RKO (cell line): ENCODE measurements around the gene KIAA1549.

Experiments
- DNase-seq: peaks from one replicate; pipeline ENCODE4 v3.0.0-alpha.2; 2016; ENCODE audit warnings: low spot score

KIAA1549 gene

DNA sequence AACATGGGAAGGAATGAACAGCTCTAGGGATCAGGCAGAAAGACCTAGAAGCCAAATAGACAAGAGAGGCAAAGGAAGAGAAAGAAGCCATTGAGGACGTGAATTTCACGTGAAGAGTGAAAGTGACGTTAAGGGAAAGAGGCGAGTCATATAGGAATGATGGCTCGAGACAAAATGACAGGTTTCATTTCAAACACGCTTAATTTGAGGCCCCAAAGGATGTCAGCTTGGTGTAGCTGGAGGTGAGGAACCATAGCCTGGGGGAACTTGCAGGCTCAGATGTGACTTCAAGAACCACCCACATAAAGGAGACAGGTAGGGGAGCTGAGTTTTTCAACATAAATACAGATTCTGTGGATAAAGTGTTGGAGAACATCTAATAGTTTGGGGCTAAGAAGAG, 98.9 kb downstream of the KIAA1549 start:
- DNase-seq = no peak

DNA sequence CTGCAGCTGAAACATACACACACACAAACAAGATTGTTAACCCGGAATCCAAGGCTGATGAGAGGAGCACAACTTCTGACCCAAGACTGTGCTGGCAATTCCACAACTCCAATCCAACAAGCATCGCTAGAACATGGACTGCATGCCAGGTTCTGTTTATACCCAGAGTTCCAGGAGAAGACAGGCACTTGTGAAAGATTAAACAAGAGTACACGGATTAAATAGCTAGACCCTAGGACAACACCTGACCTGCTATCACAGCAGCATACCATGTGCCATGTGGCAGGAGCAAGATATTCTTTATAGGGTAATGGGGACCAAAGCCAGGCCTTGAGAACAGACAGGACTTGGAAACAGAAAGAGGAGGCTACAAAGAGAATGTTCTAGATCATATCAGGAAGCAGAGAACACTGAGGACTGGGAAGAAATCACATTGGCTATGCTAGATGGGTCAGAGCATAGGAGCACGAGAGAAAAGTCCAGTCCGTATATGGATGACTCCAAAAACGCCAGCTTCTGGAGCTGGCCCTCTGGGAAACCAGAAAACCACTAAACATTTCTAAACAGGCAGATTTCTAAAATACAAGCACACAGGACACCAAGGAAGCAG, 99.5 kb downstream of the KIAA1549 start:
- no peak for DNase-seq

DNA sequence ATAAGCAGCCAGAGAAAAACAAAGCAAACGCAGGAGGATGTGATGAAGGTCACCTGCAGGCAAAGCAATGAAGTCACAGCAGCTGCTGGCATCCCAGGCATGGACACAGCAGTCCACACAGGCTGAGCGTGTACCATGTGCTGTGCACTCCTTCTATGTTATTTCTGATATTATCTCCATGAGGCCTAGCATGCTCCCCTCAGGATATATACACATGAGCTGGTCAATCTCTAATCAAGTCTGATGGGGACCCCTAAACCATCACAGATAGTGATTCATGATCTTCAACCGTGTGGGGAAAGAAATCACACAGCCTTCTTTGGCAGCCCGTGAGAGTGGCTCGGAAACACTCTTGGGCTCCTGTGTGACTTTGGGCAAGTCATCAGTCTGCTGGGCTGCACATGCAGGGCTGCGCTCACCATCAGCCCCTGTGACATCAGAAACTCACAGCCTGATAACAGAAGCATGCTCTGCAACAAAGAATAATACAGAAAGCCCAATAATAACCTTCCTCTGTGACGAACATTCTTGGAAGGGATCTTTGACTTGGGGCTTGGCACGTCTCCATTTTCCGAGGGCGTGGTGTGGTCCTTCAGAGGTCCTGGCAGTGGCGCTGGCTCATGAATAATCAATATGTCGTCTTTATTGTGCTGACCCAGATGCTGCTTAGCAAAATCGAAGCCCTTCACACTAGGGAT, 100.2 kb downstream of the KIAA1549 start:
- no peak for DNase-seq

DNA sequence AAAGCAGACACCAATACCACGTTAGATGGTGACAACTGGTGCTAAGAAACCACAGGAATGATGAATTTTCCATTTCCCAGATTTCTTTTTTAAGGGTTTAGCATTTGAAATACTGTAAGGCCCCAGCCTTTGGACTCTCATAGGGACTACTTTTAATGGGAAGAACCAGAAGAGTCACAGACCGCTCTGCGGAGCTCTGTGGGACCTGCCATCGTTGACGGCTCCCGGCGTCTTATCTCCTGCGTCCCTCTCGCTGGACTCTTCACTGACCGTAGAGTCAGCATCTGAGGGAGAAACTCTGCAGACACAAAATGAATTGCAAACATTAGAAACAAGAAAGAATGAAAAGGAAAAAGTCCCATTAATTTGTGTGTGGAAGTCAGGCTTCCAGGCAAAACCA, 101.8 kb downstream of the KIAA1549 start:
- no peak for DNase-seq

DNA sequence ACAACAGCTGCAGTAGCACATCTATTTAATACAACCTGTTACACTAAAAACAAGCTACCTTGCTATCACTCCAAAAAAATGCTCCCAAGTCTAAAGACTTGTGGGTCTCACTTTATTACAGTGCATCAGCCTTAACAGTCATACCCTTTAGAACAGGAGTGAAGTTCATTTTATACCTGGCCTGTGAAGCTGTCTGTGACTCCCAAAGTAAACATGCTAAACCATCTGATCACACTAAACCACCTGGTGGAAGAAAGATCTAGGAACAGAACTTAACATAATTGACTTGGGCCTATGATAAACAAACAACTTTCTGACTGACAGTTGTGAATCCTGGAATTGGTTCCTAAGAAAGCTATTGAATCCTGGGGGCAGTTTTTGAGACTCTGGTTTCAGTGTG, 102.3 kb downstream of the KIAA1549 start:
- no peak for DNase-seq

DNA sequence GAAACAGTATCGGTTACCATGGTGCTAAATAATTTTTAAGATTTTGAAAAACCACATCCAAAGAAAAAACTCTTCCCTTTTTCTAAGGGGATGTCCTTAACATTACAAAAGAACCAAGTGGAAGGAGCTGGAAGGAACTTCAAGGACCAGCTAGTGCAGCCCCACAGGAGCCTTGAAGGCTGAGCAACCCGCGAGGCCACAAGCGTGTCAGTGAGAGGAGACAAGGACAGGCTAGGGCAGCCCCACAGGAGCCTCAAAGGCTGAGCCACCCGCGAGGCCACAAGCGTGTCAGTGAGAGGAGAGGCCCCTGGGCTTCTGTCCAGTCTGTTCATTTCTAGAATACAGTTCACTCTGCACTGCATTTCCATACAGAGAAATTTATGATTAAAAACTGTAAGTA, 103.1 kb downstream of the KIAA1549 start:
- DNase-seq = no peak

DNA sequence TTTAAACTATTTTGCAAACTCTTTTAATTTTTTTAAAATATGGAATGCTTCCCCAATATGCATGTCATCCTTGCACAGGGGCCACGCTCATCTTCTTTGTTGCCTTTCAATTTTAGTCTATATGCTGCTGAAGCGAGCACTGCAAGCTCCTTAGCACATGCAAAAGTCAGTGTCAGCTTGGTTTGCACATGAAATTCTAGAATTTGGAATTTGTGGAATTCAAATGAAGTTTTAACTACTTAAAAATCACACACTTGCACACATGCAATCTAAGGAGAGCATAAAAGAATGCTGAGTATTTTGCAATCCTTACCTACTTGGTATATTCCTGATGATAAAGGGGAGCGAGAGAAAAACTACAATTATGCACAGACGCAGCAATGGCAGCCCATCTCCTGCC, 104.9 kb downstream of the KIAA1549 start:
- no peak for DNase-seq

DNA sequence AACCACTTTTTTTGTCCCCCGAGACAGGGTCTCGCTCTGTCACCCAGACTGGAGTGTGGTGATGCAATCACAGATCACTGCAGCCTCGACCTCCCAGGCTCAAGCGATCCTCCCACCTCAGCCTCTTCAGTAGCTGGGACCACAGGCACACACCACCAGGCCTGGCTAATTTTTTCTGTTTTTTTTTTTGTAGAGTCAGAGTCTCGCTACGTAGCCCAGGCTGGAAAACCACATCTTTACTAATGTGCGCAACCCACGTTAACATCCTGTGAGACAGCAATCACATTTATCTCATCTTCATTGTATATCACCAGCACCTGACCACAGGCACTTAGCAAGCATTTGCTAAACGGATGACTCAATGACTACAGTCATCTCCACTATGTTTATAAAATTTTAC, 105.4 kb downstream of the KIAA1549 start:
- DNase-seq = peak; percentile 83

DNA sequence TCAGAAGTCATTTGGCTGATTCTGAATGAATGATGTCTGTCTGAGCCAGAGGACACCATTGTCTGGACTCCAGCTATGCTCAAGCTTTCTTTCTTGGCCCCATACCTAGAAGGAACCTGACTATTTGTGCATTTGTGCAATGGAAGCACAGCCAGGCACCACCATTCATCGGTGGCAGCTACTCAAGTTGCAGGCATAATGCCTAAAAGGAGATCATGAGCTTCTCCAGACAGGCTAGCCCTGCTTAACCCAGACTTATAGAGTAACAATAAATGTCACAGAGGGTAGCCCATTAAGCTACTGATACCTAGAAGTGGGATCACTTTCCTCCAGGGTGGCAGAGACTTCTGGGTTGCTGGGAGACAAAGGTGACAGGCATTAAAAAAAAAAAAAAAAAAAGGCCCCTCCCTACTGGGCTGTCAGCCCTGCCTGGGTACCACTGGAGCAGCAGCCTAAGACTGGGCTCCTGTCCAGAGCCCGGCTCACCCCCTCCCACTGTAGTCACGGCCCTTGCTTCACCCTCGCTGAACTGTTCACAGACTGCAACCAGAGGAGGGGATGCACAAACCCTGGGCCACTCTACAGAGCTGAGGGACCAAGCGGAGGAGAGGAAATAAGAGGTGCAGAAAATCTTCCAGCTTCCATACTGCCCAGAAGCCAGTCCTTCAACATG, 107.8 kb downstream of the KIAA1549 start:
- DNase-seq = no peak

DNA sequence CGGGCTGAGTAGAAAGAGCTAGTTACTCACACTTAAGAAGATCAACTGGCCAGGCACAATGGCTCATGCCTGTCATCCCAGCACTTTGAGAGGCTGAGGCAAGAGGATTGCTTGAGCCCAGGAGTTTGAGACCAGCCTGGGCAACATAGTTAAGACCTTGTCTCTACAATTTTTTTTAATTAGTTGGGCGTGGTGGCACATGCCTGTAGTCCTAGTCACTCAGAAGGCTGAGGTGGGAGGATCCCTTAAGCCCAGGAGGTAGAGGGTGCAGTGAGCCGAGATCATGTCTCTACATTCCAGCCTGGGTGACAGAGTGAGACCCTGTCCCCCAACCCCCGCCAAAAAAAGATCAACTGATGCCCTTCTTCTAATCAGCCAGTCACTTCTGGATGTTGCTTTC, 108.6 kb downstream of the KIAA1549 start:
- no peak for DNase-seq

DNA sequence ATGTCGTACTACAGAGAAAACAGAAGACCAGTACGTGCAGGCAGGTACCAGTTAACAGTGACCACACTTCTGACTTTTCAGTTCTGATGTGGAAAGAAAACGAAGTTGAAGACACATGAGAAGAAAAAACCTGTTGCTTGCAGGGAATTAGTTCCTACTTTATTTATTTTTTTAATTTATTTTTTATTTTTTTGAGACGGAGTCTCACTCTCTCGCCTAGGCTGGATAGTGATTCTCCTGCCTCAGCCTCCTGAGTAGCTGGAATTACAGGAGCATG, 109.4 kb downstream of the KIAA1549 start:
- no peak for DNase-seq

DNA sequence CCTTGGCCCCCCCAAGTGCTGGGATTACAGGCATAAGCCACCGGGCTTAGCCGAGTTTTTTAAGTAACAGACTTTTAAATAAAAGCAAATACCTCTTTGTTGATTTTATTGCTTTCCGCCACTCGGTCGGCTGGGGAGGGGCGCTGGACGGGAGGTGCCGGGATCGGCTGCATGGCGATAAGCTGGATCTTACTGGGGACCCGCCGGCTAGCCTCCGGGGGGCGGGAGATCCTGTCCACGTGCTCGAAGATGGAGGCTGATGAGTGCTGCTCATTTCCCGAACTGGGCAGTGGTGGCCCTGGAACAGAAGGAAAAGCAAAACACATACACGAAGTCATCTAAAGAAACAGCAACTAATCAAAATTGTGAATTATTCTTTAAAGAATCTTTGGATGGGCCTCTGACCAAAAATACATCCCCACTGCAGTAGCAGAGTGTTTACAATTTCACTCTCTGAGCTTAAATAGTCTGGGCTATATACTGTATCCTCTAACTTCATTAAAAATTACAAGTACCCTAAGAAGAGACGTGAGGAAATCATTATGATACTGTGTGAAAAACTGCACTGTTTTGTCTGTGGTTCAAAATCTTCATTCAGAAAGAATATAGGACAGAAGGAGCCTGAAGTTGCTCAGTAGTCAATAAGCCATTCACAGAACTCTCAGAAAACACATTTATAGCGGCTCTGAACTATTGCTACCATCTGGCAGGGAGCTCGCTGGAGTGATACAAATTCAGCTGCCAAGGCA, 110.0 kb downstream of the KIAA1549 start:
- no peak for DNase-seq

DNA sequence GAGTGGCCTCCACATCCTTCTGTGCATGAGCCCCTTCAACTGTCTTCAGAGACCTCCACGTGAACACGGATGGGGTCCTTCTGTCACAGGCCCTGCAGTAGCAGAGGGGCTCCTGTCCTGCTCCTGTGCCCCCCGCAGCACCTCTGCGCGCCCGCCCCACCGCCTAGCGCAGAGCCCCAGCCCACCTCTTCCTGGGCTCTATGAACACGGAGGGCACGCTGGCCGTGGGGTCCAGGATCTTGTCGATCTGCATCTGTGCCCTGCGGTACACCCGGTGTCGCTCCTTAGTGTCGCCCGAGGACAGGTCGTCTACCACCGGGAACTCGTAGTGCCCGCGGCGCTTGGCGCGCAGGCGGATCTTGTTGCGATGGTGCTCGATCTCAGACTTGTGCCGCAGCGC, 111.8 kb downstream of the KIAA1549 start:
- no peak for DNase-seq

DNA sequence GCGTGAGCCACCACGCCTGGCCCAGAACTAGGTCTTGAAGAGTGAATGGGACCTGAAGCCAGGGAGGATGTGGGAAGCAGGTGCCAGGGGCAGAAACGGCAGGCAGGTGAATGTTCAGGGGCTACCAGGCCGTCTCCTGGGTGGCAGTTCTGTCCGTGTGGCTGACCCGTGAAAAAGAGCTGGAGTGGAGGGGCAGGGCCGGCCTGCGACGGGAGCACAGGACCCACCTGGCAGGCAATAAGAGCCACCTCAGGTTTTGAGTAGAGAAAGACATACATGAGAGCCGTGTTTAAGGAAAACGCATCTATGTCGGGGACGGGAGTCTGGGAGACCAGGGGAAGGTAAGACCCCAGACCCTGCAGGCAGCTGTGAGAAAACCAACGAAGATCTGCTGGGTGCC, 112.5 kb downstream of the KIAA1549 start:
- no peak for DNase-seq

DNA sequence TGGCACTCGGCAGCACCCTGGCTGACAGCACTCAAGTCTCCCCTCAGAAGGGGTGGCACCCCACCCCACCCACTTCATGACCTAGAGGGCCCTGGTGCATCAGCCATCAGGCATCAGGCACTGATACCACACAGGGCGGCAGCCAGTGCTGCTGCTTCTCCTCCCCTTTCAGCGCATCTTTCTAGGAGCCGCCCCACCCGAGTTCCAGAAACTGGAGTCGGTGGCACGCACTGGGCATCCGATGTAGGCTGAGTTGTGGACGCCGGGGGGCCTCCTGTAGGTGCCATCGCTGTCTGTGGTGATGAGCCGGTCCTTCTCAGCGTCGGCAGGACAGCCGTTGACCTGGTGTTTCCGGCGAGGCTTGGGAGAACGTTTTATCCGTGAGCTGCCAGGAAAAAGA, 113.4 kb downstream of the KIAA1549 start:
- no peak for DNase-seq

DNA sequence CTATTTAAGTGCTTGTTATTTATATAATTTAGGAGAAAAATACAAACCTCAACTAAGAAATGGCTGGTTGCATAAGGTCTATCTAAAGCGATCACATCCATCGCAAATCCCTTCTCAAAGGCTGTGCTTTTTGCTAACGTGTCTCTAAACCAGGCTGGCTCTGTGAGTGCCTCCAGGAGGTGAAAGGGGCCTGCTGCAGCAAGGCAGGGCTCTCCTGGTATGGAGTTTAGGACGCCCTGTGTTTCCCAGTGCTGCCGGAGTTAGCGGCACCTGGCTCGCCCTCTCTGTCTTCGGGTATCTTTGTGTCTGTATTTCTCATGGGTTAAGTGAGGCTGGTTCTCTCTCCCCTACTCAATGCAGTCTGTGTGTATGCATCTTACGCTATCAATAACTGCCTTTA, 114.8 kb downstream of the KIAA1549 start:
- DNase-seq = no peak

DNA sequence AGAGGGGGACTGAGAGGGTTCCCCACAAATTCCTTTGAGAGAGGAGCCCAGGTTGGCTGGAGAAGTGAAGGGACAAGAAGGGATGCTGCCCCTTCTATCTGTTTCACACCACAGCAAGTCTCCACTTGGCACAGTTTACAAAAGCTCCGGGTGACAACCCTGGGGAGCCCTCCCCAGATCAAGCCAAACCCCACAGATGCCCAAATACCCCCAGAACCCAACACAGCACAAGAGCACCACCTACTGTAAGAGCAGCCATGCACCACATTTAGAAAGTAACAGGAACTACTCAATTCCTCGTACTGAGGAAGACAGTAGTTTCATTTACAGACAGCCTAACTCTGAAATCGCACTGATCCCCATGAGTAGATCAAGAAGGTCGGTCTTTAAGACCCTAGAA, 115.3 kb downstream of the KIAA1549 start:
- DNase-seq = no peak

DNA sequence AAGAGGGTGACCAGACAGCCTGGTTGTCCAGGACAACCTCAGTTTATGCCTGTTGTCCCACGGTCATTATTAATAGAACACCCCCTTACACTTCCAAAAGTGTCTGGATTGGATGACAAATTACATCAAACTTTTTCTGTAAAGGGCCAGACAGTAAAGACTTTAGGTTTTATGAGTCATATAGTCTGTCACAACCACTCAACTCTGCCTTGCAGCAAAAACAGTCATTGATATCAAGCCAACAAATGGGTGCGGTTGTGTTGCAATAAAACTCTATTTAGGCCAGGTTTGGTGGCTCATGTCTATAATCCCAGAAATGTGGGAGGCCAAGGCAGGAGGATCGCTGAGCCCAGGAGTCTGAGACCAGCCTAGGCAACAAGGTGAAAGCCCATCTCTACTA, 116.5 kb downstream of the KIAA1549 start:
- peak; percentile 64 for DNase-seq

DNA sequence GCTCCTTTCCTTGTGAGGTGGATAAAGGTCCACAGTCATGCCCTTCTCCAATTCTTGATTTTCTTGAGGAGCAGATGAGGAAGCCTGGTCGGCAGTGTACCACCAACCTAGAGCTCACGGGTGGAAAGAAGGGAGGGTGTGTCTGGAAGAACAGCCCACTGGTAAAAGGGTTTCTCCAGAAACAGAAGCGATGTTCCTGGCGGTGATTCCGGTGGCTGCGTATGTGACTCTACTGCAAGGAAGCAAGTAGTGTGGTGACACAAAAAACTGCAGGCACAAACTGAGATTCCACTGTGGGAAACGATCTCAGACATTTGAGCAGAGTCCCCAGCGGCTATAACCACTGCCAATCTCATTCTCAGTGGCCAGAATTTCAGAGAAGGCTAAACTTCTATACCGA, 117.3 kb downstream of the KIAA1549 start:
- no peak for DNase-seq

DNA sequence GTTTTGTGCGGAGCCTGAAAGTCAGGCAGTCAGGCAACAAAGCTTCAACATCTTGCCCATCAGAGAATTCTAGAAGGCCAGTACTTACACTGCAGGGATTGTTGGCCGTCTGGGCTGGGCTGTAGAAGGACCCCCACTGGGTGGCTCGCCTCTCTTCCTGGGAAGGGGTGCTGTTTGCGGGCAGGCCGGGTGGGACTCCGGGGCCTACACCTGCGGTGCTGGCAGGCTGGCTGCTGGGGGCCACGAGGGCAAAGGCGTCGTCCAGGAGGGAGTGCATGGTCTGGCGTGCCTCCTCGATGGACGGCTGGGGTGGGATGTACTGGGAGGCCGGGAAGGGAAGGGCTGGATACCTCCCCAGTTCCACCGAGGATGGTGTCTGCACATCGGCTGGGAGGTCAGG, 120.1 kb downstream of the KIAA1549 start:
- no peak for DNase-seq

DNA sequence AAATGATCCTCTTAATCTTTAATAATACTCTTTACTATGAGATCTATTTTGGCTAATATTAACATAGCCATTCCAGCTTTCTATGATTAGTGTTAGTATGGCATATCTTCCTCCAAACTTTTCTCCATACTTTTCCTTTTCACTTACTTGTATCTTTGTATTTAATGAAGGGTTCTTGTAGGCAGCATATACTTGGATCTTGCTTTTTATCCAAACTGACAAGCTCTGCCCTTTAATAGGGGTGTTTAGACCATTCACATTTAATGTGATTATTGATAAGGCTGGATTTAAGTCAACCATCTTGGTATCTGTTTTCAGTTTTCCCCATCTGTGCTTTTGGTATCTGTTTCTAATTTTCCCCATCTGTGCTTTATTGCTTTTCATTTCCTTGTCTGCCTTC, 123.5 kb downstream of the KIAA1549 start:
- no peak for DNase-seq

DNA sequence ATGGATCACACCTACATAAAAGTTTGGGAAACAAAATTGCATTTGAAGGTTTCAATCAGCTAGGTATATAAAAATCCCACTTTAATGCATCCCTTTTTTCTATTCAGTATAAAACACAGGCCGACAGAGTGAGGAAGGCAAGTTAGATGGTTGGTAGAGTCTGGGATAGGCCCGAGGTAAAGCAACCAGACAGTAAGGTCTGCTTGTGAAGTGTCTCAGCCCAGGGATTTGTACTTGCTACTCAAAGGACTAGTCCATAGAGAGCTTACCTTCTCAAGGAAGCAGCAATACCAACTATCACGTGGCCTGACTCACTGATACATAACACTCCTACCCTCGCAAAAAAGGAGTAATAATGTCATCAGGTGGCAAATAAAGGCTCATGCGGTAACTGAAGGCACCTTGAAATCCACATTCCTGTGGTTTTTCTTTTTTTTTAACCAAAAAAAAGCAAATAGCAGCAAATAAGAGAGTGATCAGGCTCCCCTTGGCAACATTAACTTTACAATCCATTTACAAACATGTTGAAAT, 127.0 kb downstream of the KIAA1549 start:
- DNase-seq = no peak

DNA sequence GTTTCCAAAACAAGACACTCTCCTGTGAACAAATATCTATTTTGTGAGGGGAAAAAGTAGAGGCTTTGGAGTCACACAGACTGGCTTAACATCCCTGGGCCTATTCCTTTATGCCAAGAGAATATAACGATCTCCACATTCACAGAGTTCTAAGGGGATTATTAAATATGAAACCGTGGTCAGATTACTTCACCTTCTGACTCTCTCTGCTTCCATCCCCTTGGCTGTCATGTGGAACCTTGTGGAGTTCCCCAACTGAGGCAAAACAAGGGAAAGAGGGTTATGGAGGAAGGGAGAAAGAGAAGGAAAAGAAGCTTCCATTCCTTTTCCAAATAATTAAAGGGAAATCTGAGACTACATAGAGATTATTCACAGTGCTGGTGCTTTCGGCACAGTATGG, 127.7 kb downstream of the KIAA1549 start:
- no peak for DNase-seq
